GM13977 (cell line): ENCODE measurements around the gene JMJD8.
A peak's percentile ranks its signal among the peaks of the same experiment; 100 is the strongest.

Source experiments
- DNase-seq: peaks from one replicate; pipeline ENCODE4 v3.0.0; 2012; ENCODE audit warnings: low spot score
- CTCF ChIP-seq: IDR thresholded peaks from 2 replicates; pipeline ENCODE4 v1.5.1; 2012; ENCODE audit warnings: mild to moderate bottlenecking, control low read depth; ENCODE audit not compliant: insufficient read depth; ENCODE audit errors: extremely low read depth, missing control alignments
- in situ Hi-C: fragments of 300-500 bp; cut with MboI; formaldehyde crosslinking; loops from one replicate; pipeline ENCODE4 v1.12.0; 2022; ENCODE audit warnings: low sequenced_read_pairs, low pct_unique_long_range_greater_than_20kb, mixed read lengths, inconsistent platforms; ENCODE audit not compliant: unreplicated experiment

Gene JMJD8

GRCh38 chr16:648781-649589 is 35.1 kb downstream of the JMJD8 start, which contains the start of gene WDR90:
TSS of gene WDR90 (plus strand) at chr16:649365. CDS start at chr16:649417, 52 bp downstream.
- TF ChIP-seq CTCF: no peak
- peak; percentile 99 for DNase-seq
- in situ Hi-C loops: no loop called here

- DNase-seq: peak; percentile 78
- in situ Hi-C loops: no loop called here
Measured at GRCh38 chr16:648071-648780, 35.9 kb downstream of the JMJD8 start.

GRCh38 chr16:647173-647902 is 36.8 kb downstream of the JMJD8 start:
- DNase-seq: no peak
- no peak for TF ChIP-seq CTCF
- in situ Hi-C loops: no loop called here

More at GRCh38 chr16:648071-648780, 35.9 kb downstream of the JMJD8 start:
- peak; percentile 70 for TF ChIP-seq CTCF

- in situ Hi-C loops: no loop called here
- no peak for DNase-seq
- TF ChIP-seq CTCF: no peak
Measured at GRCh38 chr16:646679-647172, 37.4 kb downstream of the JMJD8 start.

GRCh38 chr16:645852-646678 is 38.1 kb downstream of the JMJD8 start:
- no peak for TF ChIP-seq CTCF
- DNase-seq: no peak
- in situ Hi-C loops: no loop called here
